ENCODE results near the gene STPG4.

GRCh38 chr2:47181176-47181575 is 26.1 kb upstream of the STPG4 start:
- TF ChIP-seq, protein P1, sequence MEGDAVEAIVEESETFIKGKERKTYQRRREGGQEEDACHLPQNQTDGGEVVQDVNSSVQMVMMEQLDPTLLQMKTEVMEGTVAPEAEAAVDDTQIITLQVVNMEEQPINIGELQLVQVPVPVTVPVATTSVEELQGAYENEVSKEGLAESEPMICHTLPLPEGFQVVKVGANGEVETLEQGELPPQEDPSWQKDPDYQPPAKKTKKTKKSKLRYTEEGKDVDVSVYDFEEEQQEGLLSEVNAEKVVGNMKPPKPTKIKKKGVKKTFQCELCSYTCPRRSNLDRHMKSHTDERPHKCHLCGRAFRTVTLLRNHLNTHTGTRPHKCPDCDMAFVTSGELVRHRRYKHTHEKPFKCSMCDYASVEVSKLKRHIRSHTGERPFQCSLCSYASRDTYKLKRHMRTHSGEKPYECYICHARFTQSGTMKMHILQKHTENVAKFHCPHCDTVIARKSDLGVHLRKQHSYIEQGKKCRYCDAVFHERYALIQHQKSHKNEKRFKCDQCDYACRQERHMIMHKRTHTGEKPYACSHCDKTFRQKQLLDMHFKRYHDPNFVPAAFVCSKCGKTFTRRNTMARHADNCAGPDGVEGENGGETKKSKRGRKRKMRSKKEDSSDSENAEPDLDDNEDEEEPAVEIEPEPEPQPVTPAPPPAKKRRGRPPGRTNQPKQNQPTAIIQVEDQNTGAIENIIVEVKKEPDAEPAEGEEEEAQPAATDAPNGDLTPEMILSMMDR (IDR thresholded peaks at IDR 0.05; ENCODE audit: insufficient read depth, low read depth, low read length): no peak
- no peak for TF ChIP-seq EZH2 (IDR thresholded peaks at IDR 0.05; ENCODE audit: insufficient read depth, low read length)

All from astrocyte (in vitro differentiated cells and primary cell).